Measurements from ENCODE around the gene ANKRD63. TPM values are rescaled to one million over a fixed set of nuclear protein-coding genes. Genes with fewer than 3 reads are reported as not detected.

The ANKRD63 gene
- total and polyA plus RNA-seq, 9 of the 15 experiments (the other 6 are each of a cell fraction or from before 2014, with no cell fraction given) = 1.3 to 2.0 (median 1.8) TPM; not detected in 6

- TF ChIP-seq, protein P1, sequence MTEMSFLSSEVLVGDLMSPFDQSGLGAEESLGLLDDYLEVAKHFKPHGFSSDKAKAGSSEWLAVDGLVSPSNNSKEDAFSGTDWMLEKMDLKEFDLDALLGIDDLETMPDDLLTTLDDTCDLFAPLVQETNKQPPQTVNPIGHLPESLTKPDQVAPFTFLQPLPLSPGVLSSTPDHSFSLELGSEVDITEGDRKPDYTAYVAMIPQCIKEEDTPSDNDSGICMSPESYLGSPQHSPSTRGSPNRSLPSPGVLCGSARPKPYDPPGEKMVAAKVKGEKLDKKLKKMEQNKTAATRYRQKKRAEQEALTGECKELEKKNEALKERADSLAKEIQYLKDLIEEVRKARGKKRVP (CRISPR knock-in tag; IDR thresholded peaks at IDR 0.05) = no peak
- TF ChIP-seq STAT6 (CRISPR knock-in tag; IDR thresholded peaks at IDR 0.05) (no peak), CBFB (CRISPR knock-in tag; IDR thresholded peaks at IDR 0.05) (no peak; the same call in 1 of the 2 replicates), ZNF589 (CRISPR knock-in tag; IDR thresholded peaks at IDR 0.05; ENCODE audit: low read depth) (no peak), SIRT6 (IDR thresholded peaks at IDR 0.05; ENCODE audit: low read depth, low read length) (no peak), ZKSCAN3 (CRISPR knock-in tag; IDR thresholded peaks at IDR 0.05) (no peak), RBM17 (IDR thresholded peaks at IDR 0.05; ENCODE audit: borderline replicate concordance, low read depth, low read length) (no peak), ZNF57 (CRISPR knock-in tag; IDR thresholded peaks at IDR 0.05) (no peak), KDM4B (IDR thresholded peaks at IDR 0.05; ENCODE audit: borderline replicate concordance in 2 of 2, low read depth in 1 of 2) (no peak), CC2D1A (IDR thresholded peaks at IDR 0.05) (no peak), SRSF1 (IDR thresholded peaks at IDR 0.05; ENCODE audit: low read depth, low read length) (no peak), SP1 (CRISPR knock-in tag; IDR thresholded peaks at IDR 0.05) (no peak), PRMT5 (CRISPR knock-in tag; IDR thresholded peaks at IDR 0.05) (no peak), CHCHD3 (CRISPR knock-in tag; IDR thresholded peaks at IDR 0.05) (no peak), RNF2 (IDR thresholded peaks at IDR 0.05) (no peak), ZNF395 (CRISPR knock-in tag; IDR thresholded peaks at IDR 0.05) (no peak), ZFP30 (CRISPR knock-in tag; IDR thresholded peaks at IDR 0.05; ENCODE audit: borderline replicate concordance) (no peak), FOXJ2 (tag; IDR thresholded peaks at IDR 0.05) (no peak), PTTG1 (tag; IDR thresholded peaks at IDR 0.05; ENCODE audit: low read depth) (no peak), POLR3A (IDR thresholded peaks at IDR 0.05; ENCODE audit: borderline replicate concordance, extremely low read depth, insufficient read depth, insufficient read length) (no peak)
- TF ChIP-seq, protein P2, sequence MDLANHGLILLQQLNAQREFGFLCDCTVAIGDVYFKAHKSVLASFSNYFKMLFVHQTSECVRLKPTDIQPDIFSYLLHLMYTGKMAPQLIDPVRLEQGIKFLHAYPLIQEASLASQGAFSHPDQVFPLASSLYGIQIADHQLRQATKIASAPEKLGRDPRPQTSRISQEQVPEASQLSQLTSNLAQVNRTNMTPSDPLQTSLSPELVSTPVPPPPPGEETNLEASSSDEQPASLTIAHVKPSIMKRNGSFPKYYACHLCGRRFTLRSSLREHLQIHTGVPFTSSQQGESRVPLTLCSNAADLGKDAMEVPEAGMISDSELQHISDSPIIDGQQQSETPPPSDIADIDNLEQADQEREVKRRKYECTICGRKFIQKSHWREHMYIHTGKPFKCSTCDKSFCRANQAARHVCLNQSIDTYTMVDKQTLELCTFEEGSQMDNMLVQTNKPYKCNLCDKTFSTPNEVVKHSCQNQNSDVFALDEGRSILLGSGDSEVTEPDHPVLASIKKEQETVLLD (IDR thresholded peaks at IDR 0.05) = no peak
- TF ChIP-seq, protein P3, sequence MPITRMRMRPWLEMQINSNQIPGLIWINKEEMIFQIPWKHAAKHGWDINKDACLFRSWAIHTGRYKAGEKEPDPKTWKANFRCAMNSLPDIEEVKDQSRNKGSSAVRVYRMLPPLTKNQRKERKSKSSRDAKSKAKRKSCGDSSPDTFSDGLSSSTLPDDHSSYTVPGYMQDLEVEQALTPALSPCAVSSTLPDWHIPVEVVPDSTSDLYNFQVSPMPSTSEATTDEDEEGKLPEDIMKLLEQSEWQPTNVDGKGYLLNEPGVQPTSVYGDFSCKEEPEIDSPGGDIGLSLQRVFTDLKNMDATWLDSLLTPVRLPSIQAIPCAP (CRISPR knock-in tag; IDR thresholded peaks at IDR 0.05; ENCODE audit: borderline replicate concordance) = no peak; the same call in 1 of the 2 replicates
Observed at GRCh38 chr15:40290918-40291574, 8.2 kb upstream of the ANKRD63 start (continued).

Data from K562 (cell line).